ENCODE results near the gene ZNF235.
A peak's percentile ranks its signal among the peaks of the same experiment; 100 is the strongest.
"Not testable (repeated sequence)": the region's sequence is repeated elsewhere in the genome, so short reads cannot be mapped to it uniquely, and the experiment has no call there.

ZNF235 gene

DNA sequence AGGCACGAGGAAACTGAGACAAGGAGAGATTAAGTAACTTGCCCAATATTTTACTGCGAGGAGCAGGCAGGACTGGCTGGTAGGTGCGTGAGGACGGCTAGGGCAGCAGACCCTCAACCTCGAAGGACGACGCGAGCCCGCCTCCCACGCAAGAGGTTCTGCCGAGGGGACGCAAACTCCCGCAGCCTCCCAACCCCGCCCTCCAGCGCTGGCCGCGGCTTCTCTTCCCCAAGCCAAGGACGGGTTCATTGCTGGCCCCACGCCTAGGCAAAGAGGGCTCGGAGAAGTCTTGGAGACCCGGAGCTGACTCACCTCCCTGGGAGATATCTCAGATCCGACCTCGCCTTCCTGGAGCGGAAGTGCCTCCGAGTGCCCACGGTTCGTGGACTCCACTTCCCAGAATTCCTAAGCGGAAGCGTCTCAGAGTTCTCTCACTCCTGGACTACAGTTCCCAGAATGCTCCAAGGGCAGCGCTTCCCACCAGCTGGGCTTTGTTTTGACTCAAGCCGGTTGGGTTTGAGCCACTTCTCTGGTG is at the start of gene ZNF235:
ZNF235 (minus strand) TSS at position 367 of the 535 bp plus-strand sequence. CDS start 1,621 bp downstream, outside the sequence.
- in situ Hi-C loops (cut with MboI; ENCODE audit: low sequenced_read_pairs, unreplicated experiment): no loop called here
- peak; percentile 90 for DNase-seq (ENCODE audit: low spot score)
- TF ChIP-seq, protein P1, sequence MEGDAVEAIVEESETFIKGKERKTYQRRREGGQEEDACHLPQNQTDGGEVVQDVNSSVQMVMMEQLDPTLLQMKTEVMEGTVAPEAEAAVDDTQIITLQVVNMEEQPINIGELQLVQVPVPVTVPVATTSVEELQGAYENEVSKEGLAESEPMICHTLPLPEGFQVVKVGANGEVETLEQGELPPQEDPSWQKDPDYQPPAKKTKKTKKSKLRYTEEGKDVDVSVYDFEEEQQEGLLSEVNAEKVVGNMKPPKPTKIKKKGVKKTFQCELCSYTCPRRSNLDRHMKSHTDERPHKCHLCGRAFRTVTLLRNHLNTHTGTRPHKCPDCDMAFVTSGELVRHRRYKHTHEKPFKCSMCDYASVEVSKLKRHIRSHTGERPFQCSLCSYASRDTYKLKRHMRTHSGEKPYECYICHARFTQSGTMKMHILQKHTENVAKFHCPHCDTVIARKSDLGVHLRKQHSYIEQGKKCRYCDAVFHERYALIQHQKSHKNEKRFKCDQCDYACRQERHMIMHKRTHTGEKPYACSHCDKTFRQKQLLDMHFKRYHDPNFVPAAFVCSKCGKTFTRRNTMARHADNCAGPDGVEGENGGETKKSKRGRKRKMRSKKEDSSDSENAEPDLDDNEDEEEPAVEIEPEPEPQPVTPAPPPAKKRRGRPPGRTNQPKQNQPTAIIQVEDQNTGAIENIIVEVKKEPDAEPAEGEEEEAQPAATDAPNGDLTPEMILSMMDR (IDR thresholded peaks at IDR 0.05; ENCODE audit: borderline replicate concordance, control extremely low read depth, extremely low read depth, insufficient read depth, missing control alignments): no peak

GRCh38 chr19:44346556-44346955 is 41.7 kb upstream of the ZNF235 start:
- DNase-seq (ENCODE audit: low spot score): no peak
- in situ Hi-C loops (cut with MboI; ENCODE audit: low sequenced_read_pairs, unreplicated experiment): no loop called here
- TF ChIP-seq, protein P1 (IDR thresholded peaks at IDR 0.05; ENCODE audit: borderline replicate concordance, control extremely low read depth, extremely low read depth, insufficient read depth, missing control alignments): no peak

- TF ChIP-seq, protein P1 (IDR thresholded peaks at IDR 0.05; ENCODE audit: borderline replicate concordance, control extremely low read depth, extremely low read depth, insufficient read depth, missing control alignments): no peak
- DNase-seq (ENCODE audit: low spot score): no peak
- in situ Hi-C loops (cut with MboI; ENCODE audit: low sequenced_read_pairs, unreplicated experiment): no loop called here
Observed at GRCh38 chr19:44345959-44346358, 41.1 kb upstream of the ZNF235 start.

DNA sequence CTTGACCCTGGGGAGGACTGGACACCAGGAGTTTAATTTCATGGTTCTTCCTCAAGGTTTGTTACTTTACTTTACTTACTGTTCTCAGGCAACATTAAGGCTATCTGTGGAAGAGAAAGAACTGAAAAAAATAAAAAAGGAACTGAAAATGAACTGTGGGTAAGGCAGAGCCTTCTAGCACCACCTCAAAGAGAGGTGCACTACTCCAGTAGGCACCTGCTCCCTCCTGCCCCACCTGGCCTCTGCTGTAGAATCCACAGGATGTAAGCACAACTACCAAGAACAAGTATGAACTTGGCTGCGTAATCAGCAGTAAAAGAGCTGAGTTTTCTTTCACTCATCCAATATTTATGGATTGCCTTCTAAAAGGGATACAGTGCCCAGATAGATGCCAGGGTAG is 39.4 kb upstream of the ZNF235 start:
- TF ChIP-seq, protein P1 (IDR thresholded peaks at IDR 0.05; ENCODE audit: borderline replicate concordance, control extremely low read depth, extremely low read depth, insufficient read depth, missing control alignments): no peak
- DNase-seq (ENCODE audit: low spot score): no peak
- in situ Hi-C loops (cut with MboI; ENCODE audit: low sequenced_read_pairs, unreplicated experiment): no loop called here

GRCh38 chr19:44341794-44342193 is 37.0 kb upstream of the ZNF235 start:
- TF ChIP-seq, protein P1 (IDR thresholded peaks at IDR 0.05; ENCODE audit: borderline replicate concordance, control extremely low read depth, extremely low read depth, insufficient read depth, missing control alignments): no peak
- in situ Hi-C loops (cut with MboI; ENCODE audit: low sequenced_read_pairs, unreplicated experiment): no loop called here
- no peak for DNase-seq (ENCODE audit: low spot score)

DNA sequence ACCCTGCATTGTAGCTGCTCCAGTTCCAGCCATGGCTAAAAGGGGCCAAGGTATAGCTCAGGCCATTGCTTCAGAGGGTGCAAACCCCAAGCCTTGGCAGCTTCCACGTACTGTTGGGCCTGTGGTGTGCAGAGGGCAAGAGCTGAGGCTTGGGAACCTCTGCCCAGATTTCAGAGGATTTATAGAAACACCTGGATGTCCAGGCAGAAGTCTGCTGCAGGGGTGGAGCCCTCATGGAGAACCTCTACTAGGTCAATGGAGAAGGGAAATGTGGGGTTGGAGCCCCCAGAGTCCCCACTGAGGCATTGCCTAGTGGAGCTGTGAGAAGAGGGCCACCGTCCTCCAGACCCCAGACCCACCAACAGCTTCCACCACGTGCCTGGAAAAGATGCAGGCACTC is 29.8 kb upstream of the ZNF235 start:
- in situ Hi-C loops (cut with MboI; ENCODE audit: low sequenced_read_pairs, unreplicated experiment); DNase-seq (ENCODE audit: low spot score): not testable (repeated sequence)

GRCh38 chr19:44332145-44332544 is 27.3 kb upstream of the ZNF235 start:
- TF ChIP-seq, protein P1 (IDR thresholded peaks at IDR 0.05; ENCODE audit: borderline replicate concordance, control extremely low read depth, extremely low read depth, insufficient read depth, missing control alignments): no peak
- DNase-seq (ENCODE audit: low spot score): no peak
- in situ Hi-C loops (cut with MboI; ENCODE audit: low sequenced_read_pairs, unreplicated experiment): no loop called here
